ENCODE measurements around the gene HNF1B.
A peak's percentile ranks its signal among the peaks of the same experiment; 100 is the strongest.

HNF1B gene

GRCh38 chr17:37731056-37731455 is 13.8 kb downstream of the HNF1B start:
- no peak for DNase-seq

GRCh38 chr17:37729905-37730304 is 15.0 kb downstream of the HNF1B start:
- no peak for DNase-seq

DNA sequence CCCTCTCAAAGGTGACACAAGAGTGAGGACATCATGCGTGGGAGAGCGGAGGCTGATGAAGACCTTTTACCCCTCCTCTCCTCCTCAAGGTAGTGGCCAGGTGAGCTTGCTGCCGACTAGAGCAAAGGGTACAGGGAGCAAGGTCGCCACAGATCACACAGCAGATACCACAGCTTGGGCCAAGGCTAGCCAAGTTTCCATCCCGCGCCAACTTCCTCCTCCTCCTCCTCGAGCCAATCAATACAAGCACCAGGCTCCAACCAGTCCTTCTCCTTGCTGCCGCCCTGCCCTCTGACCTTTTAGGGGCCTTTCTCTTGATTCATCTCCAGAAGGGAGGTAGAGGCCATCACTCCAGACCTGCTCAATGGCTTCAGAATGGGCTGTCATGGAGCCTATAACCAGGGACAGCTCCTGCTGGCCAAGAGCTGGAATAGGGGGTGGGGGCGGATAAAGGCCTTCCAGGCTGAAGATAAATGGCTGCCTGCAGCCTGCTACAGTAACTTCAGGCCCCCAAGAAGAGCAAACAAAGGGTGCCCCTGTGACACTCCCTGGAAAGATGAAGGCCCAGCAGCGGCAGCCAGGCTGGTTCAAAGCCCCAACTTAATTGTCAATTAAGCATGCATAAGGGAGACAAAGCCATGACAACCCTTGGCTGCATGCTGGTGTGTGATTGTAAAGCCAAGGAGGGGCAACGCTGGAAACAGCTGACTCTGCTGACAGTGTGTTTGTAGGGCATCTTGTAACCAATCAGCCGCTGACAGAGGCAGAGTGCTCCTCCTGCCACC is 17.8 kb downstream of the HNF1B start:
- no peak for DNase-seq

DNA sequence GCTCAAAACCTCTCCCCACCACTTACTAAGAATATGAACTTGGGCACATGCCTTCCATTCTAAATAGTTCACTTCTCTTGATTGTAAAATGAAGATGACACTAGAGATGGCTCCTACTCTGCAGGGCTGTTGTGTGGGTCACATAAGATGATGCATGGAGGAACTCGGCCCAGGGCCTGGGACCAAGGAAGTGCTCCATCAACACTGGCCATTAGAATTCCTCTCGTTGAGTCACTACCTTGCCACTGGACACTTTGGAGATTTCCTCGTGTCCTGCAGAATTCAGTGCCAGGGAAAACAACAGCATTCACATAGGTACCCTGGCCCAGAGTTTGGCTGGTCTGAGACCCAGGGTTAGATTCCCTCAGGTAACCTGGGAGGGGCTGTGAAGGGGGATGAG is 18.6 kb downstream of the HNF1B start:
- DNase-seq: no peak

DNA sequence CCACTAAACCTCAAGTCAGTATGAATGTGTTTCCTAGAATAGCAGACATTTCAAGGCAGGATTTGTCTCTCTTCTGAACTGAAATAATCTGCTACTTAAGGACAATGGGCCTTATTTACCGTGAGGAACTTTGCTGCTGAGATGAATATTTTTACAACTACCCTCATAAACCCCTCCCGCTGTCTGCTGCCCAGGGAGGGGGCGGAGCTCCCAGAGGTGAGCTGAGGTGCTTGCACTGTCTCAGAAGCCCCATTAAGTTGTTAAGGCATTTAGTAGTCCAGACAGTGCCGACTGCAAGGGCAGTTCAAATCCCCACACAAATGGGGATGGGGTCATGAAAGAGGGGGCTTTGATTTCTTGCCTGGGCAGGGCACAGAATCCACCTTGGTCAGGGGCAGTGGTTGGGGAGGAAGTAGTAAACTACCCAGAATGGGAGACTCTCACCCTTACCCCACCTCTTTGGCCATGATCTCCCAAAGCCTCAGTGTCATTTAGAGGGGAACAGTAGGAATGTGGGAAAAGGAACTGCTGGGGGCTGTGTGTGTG is 19.2 kb downstream of the HNF1B start:
- DNase-seq: no peak

GRCh38 chr17:37725021-37725595 is 19.8 kb downstream of the HNF1B start:
- no peak for DNase-seq

DNA sequence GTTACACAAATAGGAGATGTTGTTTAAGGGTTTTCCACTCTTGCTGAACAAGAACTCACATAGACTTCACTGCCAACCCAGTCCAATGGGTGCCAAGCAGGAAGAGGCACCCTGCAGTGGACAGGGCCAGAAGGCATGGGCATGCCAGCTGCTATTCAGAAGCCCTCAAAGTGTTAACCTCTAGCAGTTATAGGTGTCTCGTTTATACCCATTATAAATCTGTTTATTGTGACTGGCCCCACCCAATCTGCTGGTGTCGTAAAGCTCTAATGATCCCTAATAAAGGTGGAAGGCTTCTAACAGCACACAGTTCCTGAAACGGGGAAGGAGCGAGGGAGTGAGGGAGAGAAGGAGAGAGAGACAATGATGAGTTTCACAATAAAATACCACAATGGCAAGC is 23.9 kb downstream of the HNF1B start:
- DNase-seq: no peak

GRCh38 chr17:37719866-37720265 is 25.0 kb downstream of the HNF1B start:
- no peak for DNase-seq

GRCh38 chr17:37718324-37719048 is 26.4 kb downstream of the HNF1B start:
- no peak for DNase-seq

DNA sequence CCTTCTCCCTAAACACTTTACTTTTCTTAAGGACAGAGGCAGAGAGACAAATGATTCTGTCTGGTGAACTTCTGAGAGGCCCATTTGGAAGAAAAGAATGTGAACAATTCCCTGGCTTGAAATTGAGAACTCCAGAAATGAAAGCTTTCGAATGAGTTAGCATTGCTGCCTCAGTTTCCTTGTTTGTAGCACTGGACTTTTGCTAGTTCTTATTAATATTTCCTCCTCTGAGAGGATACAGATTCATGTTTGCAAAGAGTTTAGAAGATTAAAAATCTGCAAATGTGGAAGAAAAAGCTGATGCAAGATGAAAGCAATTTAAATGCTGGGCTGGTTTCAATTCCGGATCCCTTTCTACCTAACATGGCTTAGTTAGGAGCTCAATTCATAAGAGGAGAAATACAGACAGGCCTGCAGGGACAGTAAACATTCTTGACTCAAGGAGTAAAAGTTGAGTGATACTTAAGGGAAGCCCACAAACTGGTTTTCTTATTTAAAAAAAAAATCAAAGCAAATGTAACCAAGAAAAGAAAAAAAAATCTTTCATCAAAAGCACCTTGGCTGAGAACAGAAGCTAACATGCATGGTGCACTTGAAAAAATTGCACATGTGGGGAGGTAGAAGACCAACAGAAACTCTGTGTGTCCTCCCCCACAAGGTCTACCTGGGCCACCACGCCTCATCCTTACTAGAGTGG is 27.1 kb downstream of the HNF1B start:
- DNase-seq: no peak

- DNase-seq: no peak
Observed at GRCh38 chr17:37714897-37715296, 30.0 kb downstream of the HNF1B start.

DNA sequence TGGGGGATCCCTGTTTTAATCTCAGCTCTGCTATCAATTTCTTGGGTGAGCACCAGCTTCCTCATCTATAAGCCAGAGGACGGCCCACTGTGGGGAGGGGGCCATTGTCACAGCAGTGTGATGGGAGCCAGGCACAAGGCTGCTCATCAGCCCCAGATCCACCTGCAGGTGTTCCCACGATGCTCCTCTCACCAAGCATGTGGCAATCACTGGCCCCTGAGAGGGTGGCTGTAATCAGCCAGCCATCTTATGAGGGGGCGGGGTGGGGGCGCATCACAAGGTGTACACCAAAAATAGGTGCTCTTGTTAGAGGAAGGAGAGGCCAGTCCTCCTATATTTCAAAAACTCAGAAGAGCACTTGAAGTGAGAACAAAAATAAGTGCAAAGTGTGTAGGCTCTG is 31.2 kb downstream of the HNF1B start:
- DNase-seq: no peak

DNA sequence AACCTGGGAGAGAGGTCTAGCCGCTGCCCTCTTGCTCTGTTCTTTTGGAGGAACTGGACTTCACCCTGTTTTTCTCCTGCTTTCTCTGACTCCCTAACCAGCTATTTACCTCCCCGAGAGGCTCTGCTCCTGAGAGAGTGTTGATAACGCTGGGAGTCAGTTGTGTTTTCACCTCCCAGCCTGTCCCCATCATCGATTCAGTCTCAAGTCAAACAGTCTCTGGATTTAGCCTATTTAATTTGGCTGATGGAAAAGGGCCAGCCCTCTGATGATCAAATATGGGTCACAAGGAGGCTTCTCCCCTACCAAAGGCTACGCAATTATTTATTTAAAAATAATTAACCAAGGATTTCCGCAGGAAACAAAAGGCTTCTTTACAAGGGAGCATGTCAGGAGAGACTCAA is 31.8 kb downstream of the HNF1B start:
- no peak for DNase-seq

GRCh38 chr17:37711113-37711512 is 33.7 kb downstream of the HNF1B start:
- no peak for DNase-seq

- DNase-seq: no peak
Observed at GRCh38 chr17:37710344-37710886, 34.4 kb downstream of the HNF1B start.

- no peak for DNase-seq
Observed at GRCh38 chr17:37708616-37709212, 36.1 kb downstream of the HNF1B start.

DNA sequence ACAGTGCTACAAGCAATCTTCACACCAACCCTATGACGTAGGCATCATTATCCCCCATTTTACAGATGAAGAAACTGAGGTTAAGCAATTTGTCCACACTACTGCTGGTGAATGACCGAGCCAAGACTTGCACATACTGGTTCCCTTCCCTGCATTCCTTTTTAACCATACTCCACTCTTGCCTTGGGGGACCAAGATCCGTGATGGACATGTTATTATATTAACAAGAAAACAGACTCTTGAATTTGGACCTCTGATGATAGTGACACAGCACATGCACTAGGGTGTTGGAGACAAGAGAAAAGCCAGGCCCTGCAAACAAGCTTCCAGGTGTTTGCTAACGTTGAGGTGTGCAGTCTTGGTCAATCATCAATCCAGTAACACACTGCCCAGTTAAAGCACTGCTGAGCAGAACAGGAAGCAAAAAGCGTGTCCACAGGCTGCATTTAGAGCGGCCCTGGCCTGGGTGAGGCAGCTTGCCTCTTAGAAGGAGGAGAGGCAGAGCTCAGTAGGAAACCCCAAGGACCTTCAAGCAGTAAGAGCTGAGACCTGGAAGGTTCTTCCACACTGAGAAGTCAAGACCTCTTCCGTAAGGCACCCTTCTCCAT is 36.7 kb downstream of the HNF1B start:
- DNase-seq: no peak

GRCh38 chr17:37706446-37706845 is 38.4 kb downstream of the HNF1B start:
- DNase-seq: no peak

- no peak for DNase-seq
Observed at GRCh38 chr17:37702598-37702997, 42.3 kb downstream of the HNF1B start.

GRCh38 chr17:37701496-37701898 is 43.4 kb downstream of the HNF1B start:
- peak; percentile 47 for DNase-seq

DNA sequence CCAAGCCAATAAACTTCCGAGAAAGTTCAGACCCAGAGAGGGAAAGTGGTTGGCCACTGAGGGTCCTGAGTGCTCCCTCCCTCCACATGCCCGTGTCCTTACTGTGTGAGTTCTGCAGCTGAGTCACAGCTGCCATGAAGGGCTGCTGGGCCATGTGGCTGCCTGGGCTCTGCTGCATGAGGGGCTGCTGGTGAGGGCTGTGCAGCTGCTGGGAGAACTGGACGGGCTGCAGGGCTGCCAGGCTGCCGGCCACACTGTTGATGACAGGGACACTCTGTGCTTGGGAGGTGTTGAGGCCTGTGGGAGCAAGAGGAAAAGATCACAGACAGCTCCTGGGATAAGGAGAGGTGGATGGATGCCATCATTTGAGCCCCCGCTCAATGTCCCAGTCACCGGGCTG is 44.0 kb downstream of the HNF1B start:
- no peak for DNase-seq

Data from CD4-positive, alpha-beta T cell treated with Interleukin-17A for 4 hours (primary cell).